IPS-18c (cell line): ENCODE results near the gene CHI3L1.

Experiments used
- H3K4me3 ChIP-seq: 2 replicates; pipeline ENCODE4 v1.7.0; 2013; ENCODE audit warnings: low read depth, mild to moderate bottlenecking, low read length, moderate library complexity; ENCODE audit not compliant: insufficient read depth
- H3K9me3 ChIP-seq: one replicate; pipeline ENCODE4 v1.6.1; 2013; ENCODE audit warnings: mild to moderate bottlenecking, low read length, moderate library complexity; ENCODE audit not compliant: control insufficient read depth, insufficient read depth

The CHI3L1 gene

DNA sequence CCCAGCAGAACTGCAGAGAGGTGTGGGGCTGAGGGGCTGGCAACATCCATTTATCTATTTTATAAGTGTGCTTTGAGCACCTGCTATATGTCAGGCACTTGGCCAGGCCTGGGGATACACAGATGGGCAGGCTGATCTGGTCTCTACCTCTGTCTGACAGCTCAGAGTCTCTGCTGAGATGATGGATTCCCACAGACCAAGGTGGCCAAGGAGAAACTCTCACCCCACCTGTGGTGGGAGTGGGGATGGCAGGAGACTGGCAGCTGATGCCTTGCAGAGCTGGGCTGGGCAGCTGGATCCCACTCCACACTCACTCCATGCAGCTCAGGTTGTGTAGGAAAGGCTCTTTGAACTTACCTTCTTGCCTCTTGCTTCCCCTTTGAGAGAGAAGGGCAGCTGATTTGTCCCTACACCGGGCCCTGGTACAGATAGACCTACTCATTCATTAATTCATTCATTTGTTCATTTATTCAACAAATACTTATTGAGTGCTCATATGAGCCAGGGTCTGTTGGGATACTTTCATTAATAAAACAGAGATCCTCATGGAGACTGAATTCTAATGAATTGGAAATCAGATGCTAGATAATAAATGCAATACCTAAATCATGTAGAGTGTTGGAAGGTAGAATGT is 50.0 kb downstream of the CHI3L1 start:
- Histone ChIP-seq H3K9me3 (no peaks in the 10 kb centered on the region), H3K4me3 (no peak overlapping the region)

DNA sequence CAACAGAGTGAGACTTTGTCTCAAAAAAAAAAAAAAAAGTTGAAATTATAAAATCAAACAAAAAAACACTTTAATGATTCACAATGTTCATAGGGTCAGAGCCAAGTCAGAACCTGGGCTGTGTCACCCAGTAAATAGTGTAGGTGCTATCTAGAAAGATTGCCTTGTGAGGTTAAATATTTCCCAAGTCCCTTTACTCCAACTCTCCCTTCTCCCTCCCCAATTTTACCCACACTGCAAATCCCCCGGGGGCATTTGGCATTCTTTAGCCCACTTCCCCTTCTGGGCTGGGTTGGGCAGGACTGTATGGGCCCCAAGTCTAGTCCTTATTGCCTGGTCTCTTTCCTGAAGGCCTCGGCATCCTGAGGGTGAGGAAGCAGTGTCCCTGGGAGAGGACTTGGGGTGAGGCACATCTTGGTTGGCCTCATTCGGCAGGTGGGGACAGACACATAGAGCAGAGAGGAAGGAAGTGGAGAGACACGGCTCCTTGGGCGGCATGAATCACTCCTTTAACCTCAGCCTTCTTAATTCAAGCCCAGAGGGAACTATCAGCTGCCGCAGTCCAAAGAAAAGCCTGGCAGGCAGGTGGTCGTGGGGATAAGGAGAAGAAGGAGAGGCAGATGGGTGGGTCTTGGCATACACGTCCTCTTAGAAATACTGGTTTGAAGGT is 50.7 kb downstream of the CHI3L1 start:
- Histone ChIP-seq H3K9me3 (no peaks in the 10 kb centered on the region), H3K4me3 (no peak overlapping the region)

GRCh38 chr1:203133970-203134725 is 52.4 kb downstream of the CHI3L1 start:
- Histone ChIP-seq H3K9me3 (no peaks in the 10 kb centered on the region), H3K4me3 (no peak overlapping the region)

DNA sequence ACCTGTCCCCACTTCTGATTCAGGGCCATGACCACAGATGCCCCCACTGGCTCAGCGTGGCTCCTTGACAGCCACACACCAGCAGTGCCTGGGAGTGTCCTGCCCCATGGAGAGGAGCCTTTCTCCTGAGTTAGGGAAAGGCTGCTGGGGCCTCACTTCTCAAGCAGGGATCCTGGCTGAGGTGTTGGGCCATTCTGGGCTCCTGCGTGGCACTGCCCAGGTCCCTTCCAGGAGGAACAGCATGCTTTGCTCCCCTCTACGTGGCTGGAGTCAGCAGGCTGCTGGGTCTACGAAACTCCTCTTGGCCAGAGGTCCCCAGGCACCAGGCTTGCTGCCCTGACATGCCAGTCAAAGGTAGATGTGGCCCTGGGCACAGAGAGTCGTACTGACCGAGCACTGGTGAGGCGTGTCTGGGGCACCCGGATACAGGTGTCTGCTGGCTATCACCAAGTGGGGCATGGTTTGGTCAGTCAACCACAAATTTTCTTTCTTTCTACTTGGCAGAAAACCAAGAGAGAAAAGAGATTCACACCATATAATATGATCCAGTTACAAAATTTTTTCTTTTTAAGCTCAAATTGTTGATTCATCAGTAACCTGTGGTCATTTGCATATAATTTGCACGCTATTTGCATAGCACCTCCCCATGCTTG is 54.8 kb downstream of the CHI3L1 start:
- no peak overlapping the region for H3K4me3 ChIP-seq
- H3K9me3 ChIP-seq = no peaks in the 10 kb centered on the region

DNA sequence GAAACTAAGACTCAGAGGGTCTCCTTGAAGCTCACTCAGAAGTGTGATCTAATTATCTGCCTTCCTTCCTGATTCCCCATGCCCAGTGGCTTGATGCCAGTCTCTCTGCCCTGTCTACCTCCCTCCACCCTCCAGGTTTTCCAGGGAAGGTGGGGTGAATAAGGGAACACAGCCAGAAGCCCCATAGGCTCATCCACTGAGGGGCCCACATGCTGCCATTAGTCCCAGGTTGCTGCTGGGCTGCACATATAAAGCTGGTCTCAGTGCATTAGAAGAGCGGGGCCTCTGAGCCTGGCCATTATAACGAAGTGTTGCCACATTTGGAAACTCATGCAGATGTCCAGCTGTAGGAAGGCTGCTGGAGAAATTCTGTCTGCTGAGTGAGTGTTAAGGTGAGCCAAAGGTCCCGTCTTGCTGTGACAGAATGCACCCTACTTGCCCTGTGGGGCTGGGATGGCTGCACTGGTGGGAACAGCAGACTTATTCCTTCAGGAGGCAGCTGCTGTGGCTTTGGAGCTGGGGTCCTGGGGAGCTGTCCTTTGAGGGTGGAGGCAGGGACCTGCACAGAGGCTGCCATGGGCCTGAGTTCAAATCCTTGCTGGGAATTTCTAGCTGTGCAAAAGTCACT is 56.0 kb downstream of the CHI3L1 start:
- H3K9me3 ChIP-seq = no peaks in the 10 kb centered on the region

DNA sequence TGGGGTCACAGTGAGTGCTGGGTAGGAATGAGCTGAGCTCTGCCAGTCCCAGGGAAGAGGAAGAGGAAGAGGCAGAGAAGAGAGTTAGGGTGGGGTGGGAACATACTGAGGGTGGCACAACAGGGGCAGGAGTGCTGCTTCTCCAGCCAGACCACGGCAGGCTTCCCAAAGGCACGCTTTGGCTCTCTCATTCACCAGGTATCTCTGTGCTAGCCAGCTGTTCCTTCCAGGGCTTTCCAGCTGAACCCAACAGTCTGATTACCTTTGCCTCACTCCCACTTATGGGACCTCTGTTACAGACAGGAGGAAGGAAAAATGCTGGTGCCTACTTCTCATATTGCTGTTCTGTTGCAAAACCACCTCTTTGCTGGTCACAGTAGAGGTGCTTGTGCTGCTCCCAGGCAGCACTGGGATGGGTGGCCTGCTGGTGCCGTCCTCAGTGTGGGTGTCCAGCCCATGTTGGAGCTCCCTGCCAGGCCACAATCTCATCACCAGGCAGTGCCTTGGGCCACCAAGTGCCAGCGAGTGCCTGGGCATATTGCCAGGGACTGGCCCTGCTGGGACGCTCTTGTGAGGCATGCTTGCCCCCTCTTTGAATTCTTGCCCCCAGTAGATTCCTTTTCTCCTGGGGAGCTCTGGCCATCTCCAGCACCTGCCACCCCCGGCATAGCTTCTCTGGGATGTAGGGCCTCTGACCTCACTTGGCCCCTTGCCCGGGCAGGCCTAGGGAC is 56.8 kb downstream of the CHI3L1 start:
- Histone ChIP-seq H3K9me3 (no peaks in the 10 kb centered on the region), H3K4me3 (no peak overlapping the region)

More for the DNA sequence above, 56.0 kb downstream of the CHI3L1 start:
- H3K4me3 ChIP-seq = no peak overlapping the region
